DMS79 treated with DMSO at 0.1 percent for 48 hours (cell line): ENCODE measurements around the gene PTPN14.

Experiments used
- DNase-seq: peaks from one replicate; lab custom pipeline; 2025; lab: John Stamatoyannopoulos, UW

The PTPN14 gene

DNA sequence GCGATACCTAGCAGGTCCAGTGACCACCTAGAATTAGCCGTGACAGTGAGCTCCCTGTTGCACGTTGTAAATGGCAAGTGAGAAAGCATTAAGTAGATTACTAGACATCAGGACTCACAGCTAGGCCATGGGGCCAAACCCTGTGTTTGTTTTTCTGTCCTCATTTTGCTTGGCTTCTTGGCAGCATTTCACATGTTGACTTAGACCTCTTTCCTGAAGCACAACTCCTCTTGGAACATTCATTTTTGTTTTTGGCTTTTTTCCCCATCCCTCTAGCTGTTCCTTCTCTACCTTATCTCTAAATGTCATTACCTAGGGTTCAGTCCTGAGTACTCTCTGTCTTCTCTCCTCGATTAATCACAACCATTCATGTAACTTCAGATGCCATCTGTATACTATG, 16.9 kb upstream of the PTPN14 start:
- DNase-seq = no peak

DNA sequence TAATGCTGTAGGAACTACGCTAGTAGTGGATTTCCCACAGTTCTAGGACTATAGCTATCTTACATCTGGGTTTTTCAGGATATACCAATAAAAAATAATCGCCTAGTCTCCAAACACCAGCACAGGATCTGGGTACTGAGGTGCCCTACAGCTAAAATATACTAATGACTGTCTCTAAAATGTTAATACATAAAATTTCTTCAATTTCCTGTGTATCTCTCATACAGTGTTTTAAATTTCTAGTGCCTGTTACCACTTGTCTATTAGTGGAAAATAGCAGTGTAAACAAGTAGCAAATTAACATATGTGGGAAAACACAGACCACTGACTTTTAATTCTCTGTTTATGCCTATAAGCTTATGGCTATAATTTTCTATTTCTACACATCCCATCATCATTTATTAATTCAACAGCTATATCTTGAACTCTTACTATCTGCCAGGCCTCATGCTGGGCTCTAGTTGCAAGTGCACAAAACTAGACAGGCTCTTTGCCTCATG, 16.1 kb upstream of the PTPN14 start:
- no peak for DNase-seq

DNA sequence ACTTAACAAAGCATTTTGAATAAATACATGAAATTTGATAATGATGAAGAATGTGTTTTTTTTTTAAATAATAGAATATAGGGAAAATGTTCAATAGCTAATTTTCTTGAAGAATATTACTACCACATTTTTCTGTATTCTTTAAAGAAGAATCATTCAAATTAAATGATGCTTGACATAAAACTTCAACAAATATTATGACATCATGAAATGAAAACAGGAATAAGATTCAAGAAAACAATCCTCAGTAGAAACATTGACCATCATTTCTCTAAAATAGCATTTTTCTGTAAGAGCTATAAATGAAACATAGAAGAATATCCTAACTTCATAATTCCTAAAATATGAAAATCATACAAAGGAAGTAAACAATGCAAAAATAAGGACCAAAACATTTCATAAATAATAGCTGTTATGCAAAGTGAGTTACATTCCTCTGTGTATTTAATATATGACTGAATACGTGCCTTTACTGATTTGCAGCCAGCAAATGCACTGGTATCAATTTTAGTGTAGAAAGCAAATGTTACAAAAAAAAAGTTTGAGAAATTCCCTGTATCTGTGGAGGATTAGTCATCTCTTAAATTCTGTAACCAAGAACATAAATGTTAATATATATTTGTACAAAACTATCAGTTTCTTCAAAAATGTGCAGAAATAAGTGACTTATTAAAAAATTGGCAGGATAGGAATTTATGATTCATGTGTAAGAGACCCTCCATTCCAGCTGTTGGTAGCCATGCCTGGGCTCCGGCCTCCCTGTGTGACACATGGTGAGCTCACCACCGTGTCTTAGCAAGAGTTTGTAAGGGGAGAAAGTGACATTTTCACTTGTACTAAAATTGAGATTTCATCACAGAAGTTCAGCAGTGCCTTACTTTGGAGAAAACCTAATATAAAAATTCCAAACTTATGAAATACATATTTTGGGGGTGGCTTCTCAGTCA, 15.0 kb upstream of the PTPN14 start:
- DNase-seq = no peak

DNA sequence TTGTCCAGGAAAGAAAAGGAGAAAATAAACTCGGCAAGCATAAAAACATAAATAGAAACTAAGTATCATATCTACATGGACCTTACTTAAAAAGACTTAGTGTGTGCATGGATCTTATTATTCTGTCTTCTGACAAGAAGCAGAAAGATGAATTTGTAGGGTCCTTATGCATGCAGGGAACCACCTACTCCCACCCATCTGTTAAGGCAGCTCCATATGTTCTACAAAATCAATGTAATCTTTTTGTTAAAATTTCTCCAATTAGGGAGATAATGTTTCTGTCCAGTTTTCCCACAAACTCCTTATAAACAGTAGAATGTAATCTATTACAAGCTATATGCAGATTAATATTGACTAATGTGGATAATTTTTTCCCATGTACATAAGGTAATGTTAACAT, 13.9 kb upstream of the PTPN14 start:
- no peak for DNase-seq

DNA sequence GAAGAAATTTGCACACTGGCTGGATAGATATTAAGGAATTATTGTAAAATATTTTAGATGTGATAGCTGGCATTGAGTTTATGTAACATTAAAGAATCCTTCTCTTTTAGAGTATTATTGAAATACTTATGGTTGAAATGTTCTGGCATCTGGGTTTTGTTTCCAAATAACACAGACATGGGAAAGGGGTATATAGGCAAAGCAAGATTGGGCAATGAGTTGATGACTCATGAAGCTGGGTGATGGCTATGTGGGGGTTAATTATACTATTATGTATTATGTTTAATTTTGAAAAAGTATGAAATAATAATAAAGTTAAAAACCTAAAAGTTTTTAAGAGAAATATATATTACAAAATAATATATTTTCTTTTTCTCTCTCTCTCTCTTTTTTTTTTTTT, 12.5 kb upstream of the PTPN14 start:
- DNase-seq = no peak

DNA sequence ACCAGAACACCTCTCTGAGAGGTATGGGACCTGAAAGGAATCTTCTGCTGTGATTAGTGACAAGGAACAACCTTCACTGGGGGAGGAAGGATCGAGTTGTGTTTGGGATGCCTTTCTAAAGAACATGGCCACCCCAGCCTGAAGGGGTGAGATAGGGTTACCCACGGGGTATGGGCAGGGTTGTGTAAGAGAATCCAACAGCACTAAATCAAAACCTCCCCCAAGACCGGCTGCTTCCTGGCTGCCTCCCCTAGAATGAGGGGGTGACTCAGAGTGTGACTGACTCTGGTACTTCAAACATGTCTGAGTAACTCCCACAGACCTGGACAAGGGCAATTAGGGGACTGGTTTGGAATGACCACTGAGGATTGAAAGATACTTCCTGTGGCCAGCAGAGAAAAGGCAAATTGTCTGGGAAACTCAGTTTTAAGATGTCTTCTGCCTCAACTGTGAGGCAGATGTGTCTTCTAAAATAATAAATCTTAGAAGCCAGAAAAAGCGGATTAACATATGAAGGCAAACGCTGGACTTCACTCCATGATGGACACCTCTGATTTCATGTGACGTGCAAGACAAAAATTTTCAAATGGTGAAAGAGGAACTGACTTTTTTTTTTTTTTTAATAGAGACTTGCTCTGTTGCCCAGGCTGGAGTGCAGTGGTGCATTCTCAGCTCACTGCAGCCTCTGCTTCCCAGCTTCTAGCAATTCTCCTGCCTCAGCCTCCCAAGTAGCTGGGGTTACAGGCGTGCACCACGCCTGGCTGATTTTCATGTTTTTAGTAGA, 6.7 kb upstream of the PTPN14 start:
- DNase-seq = no peak

DNA sequence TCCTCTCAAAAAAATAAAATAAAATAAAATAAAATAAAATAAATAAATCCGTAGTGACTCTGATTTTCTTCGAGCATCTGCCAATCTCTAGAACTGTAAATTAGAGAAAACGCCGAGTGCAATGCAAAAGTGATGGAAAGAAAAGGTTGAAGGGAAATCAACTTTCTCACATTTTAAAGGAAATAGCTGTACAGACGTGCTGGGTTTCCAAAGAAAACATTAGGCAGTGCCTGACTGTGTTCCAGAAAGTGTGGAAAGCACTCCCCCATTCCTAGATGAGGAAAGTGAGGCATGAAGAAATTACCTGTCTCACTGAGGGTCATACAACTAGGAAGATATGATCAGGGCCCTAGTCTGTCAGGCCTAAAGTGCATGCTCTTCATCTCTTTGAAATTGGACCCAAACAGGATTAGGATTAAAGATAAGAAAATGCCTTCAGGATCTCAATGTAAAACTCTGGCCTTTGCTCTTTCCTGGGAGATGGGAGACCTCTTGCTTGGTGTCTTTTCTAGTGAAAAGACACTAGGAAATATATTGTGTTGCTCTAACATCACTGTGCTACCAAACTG, 1.8 kb upstream of the PTPN14 start:
- no peak for DNase-seq

DNA sequence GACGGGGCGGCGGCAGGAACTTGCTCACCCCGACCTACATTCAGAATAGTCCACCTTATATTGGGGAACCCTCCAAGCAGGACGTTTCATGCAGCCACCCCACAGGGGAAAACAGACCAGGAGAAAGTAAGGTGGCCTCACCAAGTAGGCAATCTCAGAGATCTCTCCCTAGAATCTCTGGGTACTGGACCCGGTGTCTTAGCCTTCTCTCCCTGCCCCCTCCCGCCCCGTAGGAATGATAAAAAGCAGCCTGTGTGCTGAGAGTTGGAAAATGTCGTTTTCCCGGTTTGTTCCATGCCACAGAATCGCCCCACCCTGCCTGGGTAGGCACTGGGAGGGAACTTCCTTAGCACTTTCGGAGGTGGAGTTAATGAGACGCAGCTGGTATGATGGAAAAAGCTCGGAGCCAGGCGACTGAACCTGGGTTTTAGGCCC, 789 bp upstream of the PTPN14 start:
- no peak for DNase-seq

DNA sequence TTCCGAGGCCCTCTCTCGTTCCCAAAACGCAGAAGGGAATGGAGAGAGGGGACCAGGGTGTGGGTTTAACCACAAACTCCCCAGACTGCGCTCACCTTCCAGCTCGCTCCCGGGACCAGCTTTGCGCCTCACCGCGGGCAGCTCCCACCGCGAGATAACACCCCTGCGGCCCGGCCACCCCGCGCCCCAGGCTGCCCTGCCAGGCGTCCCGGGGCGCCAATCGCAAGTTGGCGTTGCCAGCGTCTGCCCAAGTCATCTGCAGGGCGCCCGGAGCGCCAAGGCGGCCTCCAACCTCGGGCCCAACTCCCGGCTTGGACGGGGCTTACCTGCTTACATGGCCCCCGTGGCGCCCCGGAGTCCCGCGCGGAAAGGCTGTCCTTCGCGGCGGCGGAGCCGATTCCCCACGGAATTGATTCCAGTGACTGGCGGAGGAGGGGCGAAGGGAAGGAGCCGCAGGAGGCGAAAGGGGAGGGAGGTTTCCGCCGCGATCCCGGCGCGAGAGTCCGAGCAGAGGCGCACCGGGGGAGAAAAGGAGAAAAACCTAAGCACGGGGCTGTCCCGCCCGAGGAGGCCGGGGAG, 456 bp downstream of the PTPN14 start:
- no peak for DNase-seq

DNA sequence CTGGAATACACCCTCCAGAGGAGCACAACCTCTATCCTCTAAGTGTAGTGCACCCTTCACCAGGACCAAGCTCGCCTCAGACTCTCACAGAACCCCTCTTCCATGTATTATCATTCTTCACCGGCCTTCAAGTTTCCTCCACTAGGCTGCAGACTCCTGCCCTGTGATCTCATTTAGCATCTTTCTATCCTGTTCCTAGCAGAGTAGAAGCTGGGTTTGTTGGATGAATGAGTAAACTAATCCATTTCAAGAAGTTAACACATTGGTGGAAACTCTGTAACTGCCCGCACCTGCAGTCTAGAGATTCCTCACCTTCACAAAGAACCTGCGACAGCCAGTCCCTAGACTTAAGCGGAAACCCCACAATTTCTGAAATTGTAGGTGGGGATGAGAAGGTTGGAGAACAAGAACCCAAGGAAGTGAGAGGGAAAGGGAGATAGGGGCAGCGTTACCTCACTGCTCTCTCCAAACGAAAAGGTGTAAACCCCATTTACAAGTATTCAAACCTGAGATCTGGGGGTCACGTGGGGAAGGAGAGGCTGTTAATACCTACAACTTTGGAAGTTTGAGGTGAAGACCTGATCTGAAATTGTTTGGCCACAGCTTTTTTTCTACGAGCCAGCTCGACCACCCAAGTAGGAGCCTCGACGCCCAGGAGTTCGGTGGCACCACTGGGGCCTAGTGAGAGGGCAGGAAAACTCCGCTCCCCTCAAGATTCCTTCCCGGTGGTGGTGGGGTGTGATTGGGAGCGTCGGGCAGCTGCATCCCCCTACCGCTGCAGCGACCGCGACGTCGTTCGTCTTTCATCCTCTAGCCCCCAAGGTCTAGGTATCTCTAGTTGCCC, 1.2 kb downstream of the PTPN14 start:
- DNase-seq = no peak

DNA sequence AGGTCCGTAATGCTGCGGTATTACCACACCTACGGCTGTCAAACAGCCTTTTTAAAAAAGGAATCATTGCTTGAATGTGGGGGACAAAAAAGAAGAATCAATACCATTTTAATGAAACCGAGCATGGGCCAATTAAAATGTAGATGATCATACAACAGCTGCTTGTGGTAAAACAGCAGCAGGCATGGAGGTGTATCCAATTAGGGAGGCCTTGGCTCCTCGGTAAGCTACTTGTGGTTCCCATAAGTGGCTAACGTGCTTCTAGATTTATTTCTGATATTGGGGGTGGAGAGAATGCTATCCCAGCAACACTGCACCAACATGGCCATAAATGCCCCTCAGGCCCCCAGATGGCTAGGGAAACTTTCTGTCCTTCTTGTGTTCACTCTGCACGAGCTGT, 1.8 kb downstream of the PTPN14 start:
- DNase-seq = no peak

DNA sequence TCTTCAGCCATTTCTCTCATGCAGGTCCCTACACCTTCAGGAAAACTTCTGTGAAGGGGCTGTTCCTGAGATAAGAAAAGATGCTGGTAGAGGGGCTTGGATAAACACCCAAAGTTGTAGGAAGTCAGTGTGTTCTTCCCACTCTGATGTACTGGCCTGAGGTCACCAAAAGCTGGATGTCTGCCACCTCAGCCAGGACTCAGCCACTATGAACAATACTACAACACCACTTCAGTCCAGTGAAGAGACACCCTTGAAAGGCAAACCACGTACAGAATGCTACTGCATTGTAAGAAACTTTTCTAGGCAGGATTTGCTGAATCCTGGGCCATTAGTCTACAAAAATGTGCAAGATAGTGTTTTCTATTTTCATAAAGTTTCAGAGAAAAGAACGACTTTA, 2.4 kb downstream of the PTPN14 start:
- no peak for DNase-seq

DNA sequence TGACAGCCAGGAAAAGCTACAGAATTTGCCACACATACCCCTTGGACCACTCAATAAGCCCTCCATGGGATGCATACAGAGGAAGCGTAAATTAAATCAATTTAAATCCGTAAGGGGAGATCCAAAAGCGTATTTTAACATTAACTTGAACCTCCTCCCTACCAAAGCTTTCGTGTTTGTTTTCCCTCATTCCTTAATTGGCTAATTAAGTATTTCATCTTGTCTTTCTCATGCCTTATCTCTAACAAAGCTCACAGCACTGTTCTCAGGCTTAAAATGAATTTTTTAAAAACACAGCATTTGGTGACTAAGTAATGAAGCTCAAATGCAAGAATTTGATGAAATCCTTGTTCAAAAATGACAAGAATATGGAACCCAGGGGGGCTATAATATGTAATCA, 3.1 kb downstream of the PTPN14 start:
- no peak for DNase-seq

DNA sequence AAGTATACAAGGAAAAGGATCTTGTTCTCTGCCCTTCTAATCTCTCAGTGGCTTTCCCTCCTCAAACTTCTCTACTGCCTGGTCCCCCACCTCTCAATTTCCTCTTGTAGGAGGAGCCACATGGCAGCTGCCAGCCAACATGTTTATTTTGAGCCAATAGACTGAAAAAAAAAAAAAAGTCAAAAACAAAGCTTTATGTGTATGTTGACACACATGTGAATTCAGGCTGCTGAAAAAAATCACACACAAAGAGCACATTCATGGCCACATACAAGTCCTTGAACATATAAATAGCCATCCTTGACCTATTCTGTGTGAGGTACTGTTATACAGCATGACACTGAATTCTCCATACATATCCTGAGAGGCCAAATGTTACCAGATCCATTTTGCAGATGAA, 3.7 kb downstream of the PTPN14 start:
- DNase-seq = no peak

DNA sequence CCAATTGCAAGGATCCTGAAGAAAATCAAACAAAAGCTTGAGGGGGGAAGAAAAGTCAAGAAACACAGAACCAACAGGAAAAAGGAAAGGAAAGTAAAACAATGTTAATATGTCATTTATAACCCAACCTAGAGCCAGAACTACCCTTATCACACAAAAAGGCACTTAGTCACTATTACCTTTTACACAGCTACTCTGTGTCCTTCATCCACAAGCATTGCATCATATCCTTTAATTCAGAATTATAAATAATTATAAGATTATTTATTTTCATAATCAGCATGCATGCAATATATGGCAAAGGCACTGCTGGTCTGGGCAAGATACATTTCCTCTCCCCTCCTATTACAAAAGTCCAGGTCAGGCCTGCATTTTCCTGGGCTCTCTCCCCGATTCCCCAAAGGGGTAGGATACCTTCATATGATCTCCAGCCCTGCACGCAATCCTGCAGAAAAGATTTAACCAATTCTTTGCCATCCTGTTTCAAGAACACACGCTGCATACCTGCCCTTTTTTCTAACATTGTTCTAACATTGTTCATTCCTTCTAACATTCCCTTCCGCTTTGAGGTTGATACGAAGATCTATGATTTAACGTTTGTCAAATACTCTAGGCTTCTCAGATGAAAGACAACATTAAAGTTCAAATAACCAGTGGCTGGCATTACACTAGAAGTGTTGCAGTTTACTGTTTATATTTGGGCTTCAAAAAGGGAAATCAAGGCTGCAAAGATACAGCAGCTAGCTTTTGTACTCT, 4.3 kb downstream of the PTPN14 start:
- no peak for DNase-seq

DNA sequence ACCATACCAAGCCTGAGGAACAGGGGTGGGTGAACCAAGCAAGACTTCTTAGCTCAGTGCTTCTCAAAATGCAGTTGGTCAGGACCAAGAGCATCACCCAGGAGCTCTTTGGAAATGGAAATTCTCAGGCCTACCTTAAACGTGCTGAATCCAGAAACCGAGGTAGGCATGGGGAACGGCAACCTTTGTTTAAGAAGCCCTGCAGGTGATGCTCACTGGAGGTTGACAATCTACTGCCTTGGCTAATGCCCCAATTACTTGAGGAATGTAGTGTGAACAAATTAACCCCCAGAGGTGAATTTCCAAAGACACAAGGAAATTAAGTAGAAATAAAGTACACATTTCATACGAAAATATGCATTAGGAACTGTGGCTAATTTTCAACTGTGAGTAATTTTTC, 5.3 kb downstream of the PTPN14 start:
- DNase-seq = no peak

DNA sequence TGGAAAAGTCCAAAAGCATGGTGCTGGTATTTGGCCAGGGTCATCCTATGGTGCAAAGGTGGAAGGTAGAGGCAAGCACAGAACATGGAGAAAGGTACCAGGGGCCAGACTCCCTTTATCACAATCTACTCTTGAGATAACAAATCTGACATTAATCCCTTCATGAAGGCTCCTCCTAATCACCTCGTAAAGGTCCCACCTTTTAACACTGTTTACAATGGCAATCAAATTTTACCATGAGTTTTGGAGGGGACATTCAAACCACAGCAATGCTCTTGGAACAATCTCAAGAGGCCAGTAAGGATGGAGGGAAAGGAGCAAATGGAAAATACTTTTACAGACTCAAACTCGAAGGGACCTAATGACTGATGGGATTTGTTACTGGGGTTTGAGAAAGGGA, 6.1 kb downstream of the PTPN14 start:
- DNase-seq = no peak

DNA sequence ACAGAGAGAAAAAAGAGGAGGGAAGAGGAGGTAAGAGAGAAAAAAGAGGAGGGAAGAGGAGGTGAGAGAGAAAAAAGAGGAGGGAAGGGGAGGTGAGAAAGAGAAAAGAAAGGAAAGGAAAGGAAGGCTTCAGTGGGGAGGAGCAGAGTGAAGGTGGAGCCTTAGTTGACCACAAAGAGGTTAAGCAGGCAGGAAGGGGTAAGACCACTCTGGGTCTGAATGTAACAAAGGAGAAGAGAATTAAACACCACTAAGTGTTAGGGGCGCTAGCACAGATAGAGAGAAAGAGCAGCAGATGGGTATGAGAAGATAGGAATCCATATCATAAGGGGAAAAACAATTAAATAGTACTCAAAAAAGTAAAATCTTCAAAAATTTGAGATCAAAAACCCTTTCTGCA, 6.6 kb downstream of the PTPN14 start:
- DNase-seq = no peak

DNA sequence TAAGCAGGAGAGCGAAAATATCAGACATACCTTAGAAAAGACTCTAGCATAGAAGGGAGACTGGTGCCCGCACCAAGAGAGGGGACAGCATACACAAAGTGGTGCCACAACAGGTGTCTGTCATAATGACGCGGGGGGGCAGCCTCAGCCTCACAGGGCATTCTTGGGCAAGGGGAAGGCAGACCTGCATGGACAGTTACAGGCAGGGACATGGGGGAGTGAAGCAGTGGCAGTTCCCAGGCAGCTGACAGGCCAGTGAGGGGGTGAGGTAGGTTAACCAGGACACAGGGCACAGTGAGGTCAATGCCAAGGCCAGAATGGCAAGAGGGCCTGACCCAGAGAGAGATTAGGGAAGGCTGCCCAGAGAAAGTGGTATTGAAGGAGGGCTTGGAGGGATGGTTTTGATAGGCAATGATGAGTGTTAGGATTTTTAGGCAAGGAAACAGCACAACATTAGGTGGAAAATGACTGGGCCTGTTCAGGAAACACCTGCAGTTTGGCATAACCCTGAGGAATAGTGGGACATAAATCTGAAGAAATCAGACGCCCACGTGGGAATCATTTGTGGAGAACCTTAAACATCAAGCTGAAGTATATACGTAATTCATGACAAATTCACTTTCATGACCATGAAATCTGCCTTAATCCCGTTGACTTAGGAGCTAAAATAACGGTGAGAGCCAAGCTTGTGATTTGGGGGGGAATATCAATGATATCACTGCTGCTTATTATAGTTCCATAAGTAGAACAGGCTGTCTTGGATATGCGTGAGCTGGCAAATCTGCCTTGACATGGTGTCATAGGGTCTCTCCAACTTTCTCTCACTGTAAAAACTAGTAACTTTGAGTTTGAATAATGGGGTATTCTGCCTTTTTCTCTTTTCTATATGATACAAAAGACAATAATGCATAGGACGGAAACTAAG, 8.9 kb downstream of the PTPN14 start:
- DNase-seq = no peak

DNA sequence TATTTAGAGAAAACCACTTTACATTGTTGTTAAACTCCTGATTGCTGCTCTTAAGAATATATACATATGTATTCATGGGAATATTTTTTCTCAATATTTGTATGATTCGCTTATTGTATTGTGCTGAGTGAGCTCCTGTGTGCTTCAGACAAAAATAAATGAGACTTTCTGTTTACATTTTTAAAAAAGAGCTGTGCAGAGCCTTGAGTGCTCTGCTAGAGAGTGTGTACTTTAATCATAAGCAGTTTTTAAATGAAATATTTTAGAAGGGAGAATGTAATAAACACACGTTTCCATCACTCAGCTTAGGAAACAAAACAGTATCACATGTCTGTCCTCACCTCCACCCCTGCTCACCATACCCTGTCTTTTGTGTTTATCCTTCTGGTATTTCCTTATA, 9.7 kb downstream of the PTPN14 start:
- no peak for DNase-seq
